OCI-LY7 (cell line): Measurements from ENCODE around the gene FPR1.

Experiments
- EZH2phosphoT487 ChIP-seq: fragments of 200-600 bp; sonication (generic); IDR thresholded peaks from 2 replicates; pipeline ENCODE4 v1.6.1; 2018; ENCODE audit warnings: low read depth, borderline replicate concordance, mild to moderate bottlenecking, mixed run types, antibody characterized with exemption, low read length, moderate library complexity, mixed read lengths
- TF ChIP-seq, protein P1 (sequence below): fragments of 200-600 bp; sonication (generic); conservative IDR thresholded peaks from 2 replicates; pipeline ENCODE4 v1.5.1; 2014; ENCODE audit warnings: mild to moderate bottlenecking, antibody characterized with exemption, low read length, moderate library complexity, mixed read lengths

GRCh38 chr19:51719251-51719988 is 32.3 kb downstream of the FPR1 start:
- TF ChIP-seq, protein P1, sequence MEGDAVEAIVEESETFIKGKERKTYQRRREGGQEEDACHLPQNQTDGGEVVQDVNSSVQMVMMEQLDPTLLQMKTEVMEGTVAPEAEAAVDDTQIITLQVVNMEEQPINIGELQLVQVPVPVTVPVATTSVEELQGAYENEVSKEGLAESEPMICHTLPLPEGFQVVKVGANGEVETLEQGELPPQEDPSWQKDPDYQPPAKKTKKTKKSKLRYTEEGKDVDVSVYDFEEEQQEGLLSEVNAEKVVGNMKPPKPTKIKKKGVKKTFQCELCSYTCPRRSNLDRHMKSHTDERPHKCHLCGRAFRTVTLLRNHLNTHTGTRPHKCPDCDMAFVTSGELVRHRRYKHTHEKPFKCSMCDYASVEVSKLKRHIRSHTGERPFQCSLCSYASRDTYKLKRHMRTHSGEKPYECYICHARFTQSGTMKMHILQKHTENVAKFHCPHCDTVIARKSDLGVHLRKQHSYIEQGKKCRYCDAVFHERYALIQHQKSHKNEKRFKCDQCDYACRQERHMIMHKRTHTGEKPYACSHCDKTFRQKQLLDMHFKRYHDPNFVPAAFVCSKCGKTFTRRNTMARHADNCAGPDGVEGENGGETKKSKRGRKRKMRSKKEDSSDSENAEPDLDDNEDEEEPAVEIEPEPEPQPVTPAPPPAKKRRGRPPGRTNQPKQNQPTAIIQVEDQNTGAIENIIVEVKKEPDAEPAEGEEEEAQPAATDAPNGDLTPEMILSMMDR = no peak
- no peak for TF ChIP-seq EZH2phosphoT487
